ENCODE measurements around the gene NRXN2. TPM values are rescaled to one million over a fixed set of nuclear protein-coding genes. Genes with fewer than 3 reads are reported as not detected.

The NRXN2 gene
- total RNA-seq: not detected in 2 replicates

DNA sequence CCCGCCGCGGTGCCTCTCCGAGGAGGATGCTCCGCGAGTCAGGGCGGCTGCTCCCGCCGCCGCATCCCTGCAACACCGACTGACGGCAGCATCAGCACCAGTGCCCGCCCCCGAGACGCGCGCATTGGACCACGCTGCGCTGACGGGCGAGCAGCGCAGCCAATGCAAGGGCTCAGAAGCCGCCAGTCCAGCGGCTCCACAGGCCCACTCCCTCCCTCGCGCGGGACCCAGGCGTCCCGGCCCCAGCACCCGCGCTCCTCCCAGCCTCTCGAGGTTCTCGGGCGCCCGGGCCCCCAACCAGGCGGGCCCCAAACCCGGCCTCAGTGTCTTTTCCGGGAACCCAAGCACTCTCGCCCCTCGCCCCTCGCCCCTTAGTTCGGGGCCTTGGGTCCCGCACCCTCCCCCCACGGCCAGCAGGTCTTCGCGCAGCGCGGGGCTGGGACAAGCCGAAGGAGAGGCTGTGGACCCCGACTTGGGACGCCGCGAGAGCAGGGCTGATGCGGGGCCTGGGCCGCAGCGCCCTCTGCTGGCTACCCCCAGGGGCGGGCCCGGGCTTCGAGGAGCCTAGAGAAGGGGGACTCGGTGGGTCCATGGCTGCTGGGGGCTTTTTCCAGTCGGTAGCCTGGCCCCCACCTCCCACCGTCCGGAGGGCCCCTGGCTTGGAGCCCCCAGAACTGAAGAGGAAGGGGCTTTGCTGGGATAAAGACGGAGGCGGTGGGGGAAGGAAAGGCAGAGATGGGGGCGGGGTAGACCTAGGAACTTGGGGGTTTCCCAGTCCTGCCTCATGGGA lies at the start of gene NRXN2:
Gene NRXN2 (minus strand): TSS at position 81 of the 790 bp plus-strand sequence. CDS start 9,498 bp downstream, outside the sequence.

DNA sequence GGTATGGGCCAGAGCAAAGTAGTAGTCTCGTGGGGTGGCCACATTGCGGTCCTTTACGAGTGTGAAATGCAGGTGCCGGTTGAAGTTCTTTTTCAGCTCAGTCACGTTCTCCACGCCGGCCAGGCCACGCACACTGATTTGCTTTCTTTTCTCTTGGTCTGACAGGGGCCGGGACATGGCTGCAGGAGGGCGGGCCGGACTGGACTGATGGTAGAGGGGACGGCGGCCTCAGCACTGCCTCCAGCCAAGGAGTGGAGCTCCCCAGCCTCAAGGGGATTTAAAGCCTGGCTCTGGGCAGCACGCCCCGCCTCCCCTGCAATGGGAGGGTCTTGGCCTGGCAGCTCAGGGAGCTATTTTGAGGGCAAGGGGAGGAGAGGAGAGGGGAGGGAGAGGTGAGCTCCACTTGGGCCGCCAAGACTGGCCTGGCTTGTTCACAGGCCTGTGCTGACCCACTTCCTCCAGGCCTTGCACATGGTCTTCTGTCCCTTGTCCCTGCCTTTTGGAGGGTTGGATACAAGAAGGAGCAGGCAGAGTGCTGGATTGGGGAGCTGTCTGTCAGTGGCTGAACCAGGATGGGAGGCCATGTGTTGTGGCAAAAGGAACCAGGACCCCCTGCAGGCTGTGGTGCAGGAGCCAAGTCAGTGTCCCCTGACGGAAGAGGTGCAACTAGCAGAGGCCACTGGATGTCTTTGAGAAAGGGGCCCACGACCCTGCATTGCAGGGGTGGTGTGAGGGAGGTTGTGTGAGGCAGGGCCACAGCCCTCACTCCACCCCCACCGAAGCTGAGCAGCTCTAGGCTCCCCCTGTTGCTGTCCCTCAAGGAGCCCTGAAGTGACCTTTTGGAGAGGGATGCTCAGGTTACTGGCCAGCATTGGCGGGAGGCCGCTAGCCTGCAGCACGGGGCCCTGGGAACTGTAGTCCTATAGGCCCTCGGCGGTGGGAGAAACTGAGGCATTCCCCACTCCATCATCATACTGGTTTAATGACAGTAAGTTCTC lies 37.0 kb upstream of the NRXN2 start, which contains the start of gene PYGM:
Gene PYGM (minus strand): TSS at position 253 of the 998 bp plus-strand sequence. CDS start 76 bp downstream, at position 177.

DNA sequence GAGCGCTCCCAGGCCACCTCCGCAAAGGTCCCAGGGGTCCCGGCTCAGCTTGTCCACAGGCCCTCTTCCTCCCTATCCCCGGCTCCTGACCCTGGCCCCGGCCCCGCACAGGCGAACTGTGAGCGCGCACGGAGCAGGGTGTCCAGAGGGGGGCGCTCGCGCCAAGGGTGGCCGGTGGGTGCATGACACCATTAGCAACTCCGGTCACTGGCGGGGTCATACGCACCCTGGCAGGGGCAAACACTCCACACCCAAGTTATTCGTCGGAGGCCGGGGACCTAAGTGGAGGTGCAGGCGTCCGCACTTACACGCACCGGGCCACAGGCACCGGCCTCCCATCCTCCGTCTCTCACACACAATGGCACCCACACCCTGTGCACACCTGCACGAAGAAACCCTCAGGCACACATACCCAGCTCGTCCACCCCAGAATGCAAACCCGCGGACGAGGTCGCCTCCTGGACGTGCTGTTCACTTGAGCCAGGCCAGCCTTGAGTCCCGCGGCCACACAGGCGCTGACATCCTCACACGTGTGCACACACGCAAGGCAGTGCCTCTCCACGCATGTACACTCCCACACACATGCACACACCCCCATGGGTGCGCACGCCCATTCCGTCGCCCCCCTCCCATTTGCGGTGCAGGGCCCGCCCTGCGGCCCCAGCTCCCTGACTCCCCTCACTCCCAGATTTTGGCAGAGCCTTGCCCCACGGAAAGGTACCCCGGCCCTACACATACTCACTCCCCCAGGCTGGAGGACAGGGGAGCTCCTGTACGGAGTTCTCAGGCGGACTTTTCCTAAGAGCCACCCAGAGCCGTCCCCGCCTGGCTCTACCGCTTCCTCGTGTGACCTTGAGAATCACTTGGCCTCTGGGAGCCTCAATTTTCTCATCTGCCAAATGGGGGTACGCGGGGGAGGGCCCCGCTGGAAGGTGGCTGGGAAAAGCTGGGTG lies 20.9 kb upstream of the NRXN2 start, which contains the start of gene RASGRP2:
Gene RASGRP2 (minus strand): TSS at position 552 of the 953 bp plus-strand sequence. CDS start 1,276 bp downstream, outside the sequence.

DNA sequence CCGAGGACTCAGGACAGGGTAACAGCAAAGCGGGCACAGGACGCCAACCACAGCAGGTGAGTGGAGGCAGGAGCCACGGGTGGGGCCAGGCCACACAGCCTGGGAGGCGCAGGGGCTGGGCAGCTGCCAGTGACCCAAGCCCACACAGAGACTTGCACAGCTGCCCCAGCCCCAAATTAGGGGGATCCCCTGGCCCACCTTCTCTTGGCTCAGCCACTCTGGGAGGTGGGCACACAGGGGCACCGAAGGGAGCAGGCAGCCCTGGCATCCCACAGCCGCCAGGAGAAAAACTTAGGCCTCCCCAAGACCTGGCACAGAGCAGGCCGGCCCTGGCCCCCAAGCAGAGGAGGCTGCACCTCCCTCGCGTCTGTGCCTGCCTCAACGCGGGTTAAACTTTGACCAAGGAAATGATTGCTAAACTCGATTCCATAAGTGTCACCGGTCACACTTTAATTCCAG lies 132.2 kb downstream of the NRXN2 start, which contains the start of gene SLC22A12:
Gene SLC22A12 (plus strand): TSS at position 458 of the 459 bp plus-strand sequence. CDS start 337 bp downstream, outside the sequence.

Other genes with a start within 250 kb of the NRXN2 start
- not detected in 2 replicates for gene SLC22A11, start 167.3 kb downstream of the NRXN2 start, total RNA-seq
- not detected in 2 replicates for gene SLC22A12, start 132.0 kb downstream of the NRXN2 start, total RNA-seq
- 1.6 TPM in 1 of 2 replicates, not detected in the other for gene RASGRP2, start 20.9 kb upstream of the NRXN2 start, total RNA-seq
- 0.25 TPM in 1 of 2 replicates, not detected in the other for gene PYGM, start 36.8 kb upstream of the NRXN2 start, total RNA-seq
- 153 and 156 TPM in 2 replicates for gene SF1, start 55.3 kb upstream of the NRXN2 start, total RNA-seq
- gene MAP4K2, start 80.0 kb upstream of the NRXN2 start, total RNA-seq: 32.2 and 41.7 TPM in 2 replicates
- 19.1 and 22.2 TPM in 2 replicates for gene MEN1, start 87.4 kb upstream of the NRXN2 start, total RNA-seq
- 0.33 and 0.49 TPM in 2 replicates for gene CDC42BPG, start 121.5 kb upstream of the NRXN2 start, total RNA-seq
- gene EHD1, start 155.4 kb upstream of the NRXN2 start, total RNA-seq: 84.5 and 91.1 TPM in 2 replicates
- gene ATG2A, start 194.0 kb upstream of the NRXN2 start, total RNA-seq: 22.2 and 27.4 TPM in 2 replicates
- 23.6 and 27.2 TPM in 2 replicates for gene PPP2R5B, start 201.5 kb upstream of the NRXN2 start, total RNA-seq
- gene GPHA2, start 212.7 kb upstream of the NRXN2 start, total RNA-seq: not detected in 2 replicates
- gene MAJIN, start 248.9 kb upstream of the NRXN2 start, total RNA-seq: not detected in 2 replicates